ENCODE results near the gene PMF1.

Gene PMF1

DNA sequence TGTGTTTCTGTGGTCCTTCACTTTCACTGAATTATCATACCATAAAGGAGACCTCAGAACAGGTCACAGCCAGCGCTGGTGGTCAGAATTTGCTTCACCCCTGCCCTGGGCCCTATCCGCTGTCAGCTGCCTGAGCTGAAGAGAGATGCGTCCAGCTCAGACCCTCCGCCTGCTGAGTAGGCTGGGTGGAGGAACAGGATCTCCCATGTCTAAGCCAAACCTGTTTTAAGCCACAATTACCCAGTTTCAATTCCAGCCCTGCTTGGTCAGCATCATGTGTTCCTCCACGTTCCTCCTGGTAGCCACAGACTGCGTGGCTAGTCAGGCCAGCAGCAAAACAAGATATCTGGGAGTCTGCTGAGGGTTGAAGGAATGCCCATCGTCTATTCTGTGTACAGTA is 15.7 kb downstream of the PMF1 start:
- TF ChIP-seq, protein P1, sequence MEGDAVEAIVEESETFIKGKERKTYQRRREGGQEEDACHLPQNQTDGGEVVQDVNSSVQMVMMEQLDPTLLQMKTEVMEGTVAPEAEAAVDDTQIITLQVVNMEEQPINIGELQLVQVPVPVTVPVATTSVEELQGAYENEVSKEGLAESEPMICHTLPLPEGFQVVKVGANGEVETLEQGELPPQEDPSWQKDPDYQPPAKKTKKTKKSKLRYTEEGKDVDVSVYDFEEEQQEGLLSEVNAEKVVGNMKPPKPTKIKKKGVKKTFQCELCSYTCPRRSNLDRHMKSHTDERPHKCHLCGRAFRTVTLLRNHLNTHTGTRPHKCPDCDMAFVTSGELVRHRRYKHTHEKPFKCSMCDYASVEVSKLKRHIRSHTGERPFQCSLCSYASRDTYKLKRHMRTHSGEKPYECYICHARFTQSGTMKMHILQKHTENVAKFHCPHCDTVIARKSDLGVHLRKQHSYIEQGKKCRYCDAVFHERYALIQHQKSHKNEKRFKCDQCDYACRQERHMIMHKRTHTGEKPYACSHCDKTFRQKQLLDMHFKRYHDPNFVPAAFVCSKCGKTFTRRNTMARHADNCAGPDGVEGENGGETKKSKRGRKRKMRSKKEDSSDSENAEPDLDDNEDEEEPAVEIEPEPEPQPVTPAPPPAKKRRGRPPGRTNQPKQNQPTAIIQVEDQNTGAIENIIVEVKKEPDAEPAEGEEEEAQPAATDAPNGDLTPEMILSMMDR (IDR thresholded peaks at IDR 0.05; ENCODE audit: poor library complexity, severe bottlenecking): no peak
- Histone ChIP-seq H3K27me3 (ENCODE audit: insufficient read depth, poor library complexity, severe bottlenecking) (no peaks in the 10 kb centered on the region), H3K4me3 (ENCODE audit: severe bottlenecking) (no peak overlapping the region), H3K9me3 (ENCODE audit: severe bottlenecking) (no peaks in the 10 kb centered on the region), H3K4me1 (ENCODE audit: insufficient read depth, poor library complexity, severe bottlenecking) (no peaks in the 10 kb centered on the region), H3K27ac (ENCODE audit: poor library complexity, severe bottlenecking) (no peak overlapping the region), H3K36me3 (ENCODE audit: low read depth) (peaks cover 31% of the 10 kb centered on the region)
- no peak for ATAC-seq (ENCODE audit: low read depth)
- no peak for DNase-seq (ENCODE audit: low spot score)

GRCh38 chr1:156229809-156230472 is 17.1 kb downstream of the PMF1 start:
- H3K27me3 ChIP-seq (ENCODE audit: insufficient read depth, poor library complexity, severe bottlenecking): no peaks in the 10 kb centered on the region
- DNase-seq (ENCODE audit: low spot score): no peak
- no peaks in the 10 kb centered on the region for H3K9me3 ChIP-seq (ENCODE audit: severe bottlenecking)
- H3K27ac ChIP-seq (ENCODE audit: poor library complexity, severe bottlenecking): no peak overlapping the region
- no peak for ATAC-seq (ENCODE audit: low read depth)
- no peaks in the 10 kb centered on the region for H3K4me1 ChIP-seq (ENCODE audit: insufficient read depth, poor library complexity, severe bottlenecking)
- TF ChIP-seq, protein P1 (IDR thresholded peaks at IDR 0.05; ENCODE audit: poor library complexity, severe bottlenecking): no peak
- no peak overlapping the region for H3K4me3 ChIP-seq (ENCODE audit: severe bottlenecking)
- H3K36me3 ChIP-seq (ENCODE audit: low read depth): peaks cover 28% of the 10 kb centered on the region

DNA sequence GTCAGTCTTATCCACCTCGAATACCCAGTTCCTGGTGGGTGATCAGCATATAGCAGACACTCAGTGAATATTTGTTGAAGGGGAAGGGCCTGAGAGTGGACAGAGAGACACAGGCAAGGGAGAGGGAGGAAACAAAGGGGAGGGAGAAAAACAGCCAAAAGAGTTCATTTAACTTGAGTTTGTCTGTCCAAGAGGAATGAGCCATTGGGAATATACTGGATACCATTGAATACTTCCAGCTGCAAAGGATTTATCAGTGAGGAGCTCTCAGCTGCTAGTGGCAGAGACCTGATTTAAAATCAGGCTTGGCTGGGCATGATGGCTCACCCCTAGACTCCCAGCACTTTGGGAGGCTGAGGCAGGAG is 17.6 kb downstream of the PMF1 start:
- Histone ChIP-seq H3K27me3 (ENCODE audit: insufficient read depth, poor library complexity, severe bottlenecking) (no peaks in the 10 kb centered on the region), H3K9me3 (ENCODE audit: severe bottlenecking) (no peaks in the 10 kb centered on the region), H3K27ac (ENCODE audit: poor library complexity, severe bottlenecking) (no peak overlapping the region), H3K4me1 (ENCODE audit: insufficient read depth, poor library complexity, severe bottlenecking) (no peaks in the 10 kb centered on the region), H3K4me3 (ENCODE audit: severe bottlenecking) (no peak overlapping the region), H3K36me3 (ENCODE audit: low read depth) (peaks cover 28% of the 10 kb centered on the region)
- no peak for DNase-seq (ENCODE audit: low spot score)
- TF ChIP-seq, protein P1 (IDR thresholded peaks at IDR 0.05; ENCODE audit: poor library complexity, severe bottlenecking): no peak
- ATAC-seq (ENCODE audit: low read depth): no peak

GRCh38 chr1:156232201-156232894 is 19.5 kb downstream of the PMF1 start:
- Histone ChIP-seq H3K36me3 (ENCODE audit: low read depth) (peaks cover 19% of the 10 kb centered on the region), H3K27me3 (ENCODE audit: insufficient read depth, poor library complexity, severe bottlenecking) (no peaks in the 10 kb centered on the region), H3K4me1 (ENCODE audit: insufficient read depth, poor library complexity, severe bottlenecking) (no peaks in the 10 kb centered on the region), H3K9me3 (ENCODE audit: severe bottlenecking) (no peaks in the 10 kb centered on the region), H3K4me3 (ENCODE audit: severe bottlenecking) (no peak overlapping the region), H3K27ac (ENCODE audit: poor library complexity, severe bottlenecking) (no peak overlapping the region)
- no peak for DNase-seq (ENCODE audit: low spot score)
- no peak for ATAC-seq (ENCODE audit: low read depth)
- TF ChIP-seq, protein P1 (IDR thresholded peaks at IDR 0.05; ENCODE audit: poor library complexity, severe bottlenecking): no peak

Measured in RWPE2 (cell line).